HEK293 (cell line): ENCODE results near the gene APOB.

ENCODE experiments used
- KLF16 ChIP-seq: fragments of 450-650 bp; formaldehyde crosslinking; IDR thresholded peaks from 2 replicates; pipeline ENCODE4 v1.5.1; 2017; ENCODE audit warnings: missing biosample characterization, missing genetic modification characterization
- SETDB1 ChIP-seq: IDR thresholded peaks from one replicate; pipeline ENCODE4 v1.6.1; 2017; ENCODE audit warnings: mild to moderate bottlenecking, low read length, moderate library complexity, mixed read lengths; ENCODE audit not compliant: insufficient read length
- ZBTB17 ChIP-seq: fragments of 450-650 bp; formaldehyde crosslinking; IDR thresholded peaks from 2 replicates; pipeline ENCODE4 v1.5.1; 2016; ENCODE audit warnings: missing biosample characterization, missing genetic modification characterization
- ZNF239 ChIP-seq: fragments of 450-650 bp; formaldehyde crosslinking; IDR thresholded peaks from 2 replicates; pipeline ENCODE4 v1.5.1; 2016; ENCODE audit warnings: missing biosample characterization, missing genetic modification characterization
- ZSCAN23 ChIP-seq: fragments of 450-650 bp; formaldehyde crosslinking; IDR thresholded peaks from 2 replicates; pipeline ENCODE4 v1.5.1; 2016; ENCODE audit warnings: missing biosample characterization, missing genetic modification characterization

DNA sequence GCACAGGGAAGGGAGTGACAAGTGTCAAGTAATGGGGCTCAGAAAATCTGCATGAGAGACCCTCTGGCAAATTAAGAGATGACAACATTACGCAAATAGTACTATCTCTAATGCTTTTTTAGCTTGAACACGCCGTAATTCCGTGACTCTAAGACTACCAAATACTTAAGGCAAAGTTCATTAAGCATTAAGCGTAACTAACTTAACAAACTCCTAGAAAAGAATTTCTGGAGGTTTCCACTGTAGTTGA lies 1.2 kb downstream of the APOB start:
- no peak for TF ChIP-seq ZBTB17 (tag by site-specific recombination)
- TF ChIP-seq KLF16 (tag by site-specific recombination), result no peak
- no peak for TF ChIP-seq ZSCAN23 (tag by site-specific recombination)
- TF ChIP-seq ZNF239 (tag by site-specific recombination), result no peak
- TF ChIP-seq SETDB1, result no peak
